Retinal pigment epithelial cell (primary cell): ENCODE data around the gene BST2.
"Not testable (repeated sequence)": the region's sequence is repeated elsewhere in the genome, so short reads cannot be mapped to it uniquely, and the experiment has no call there.

ENCODE experiments used
- DNase-seq: peaks from one replicate; pipeline ENCODE4 v3.0.0-alpha.2; 2010; ENCODE audit warnings: low read depth
- H3K4me3 ChIP-seq: 2 replicates; pipeline ENCODE4 v1.5.1; 2011; ENCODE audit warnings: mild to moderate bottlenecking, low read length, control low read depth, moderate library complexity
- CTCF ChIP-seq: conservative IDR thresholded peaks from 2 replicates; pipeline ENCODE4 v1.5.1; 2011; ENCODE audit warnings: low read depth, low read length, control low read depth, inconsistent platforms

Gene BST2

GRCh38 chr19:17376935-17377600 is 28.4 kb downstream of the BST2 start, which contains the start of gene PLVAP:
Gene PLVAP (minus strand): TSS chr19:17377342. CDS start chr19:17377288, 54 bp downstream.
- H3K4me3 ChIP-seq: no peak within 1 kb of the TSS
- DNase-seq: no peak
- TF ChIP-seq CTCF: no peak

GRCh38 chr19:17370026-17370587 is 35.3 kb downstream of the BST2 start:
- TF ChIP-seq CTCF: no peak
- DNase-seq: no peak
- no peak overlapping the region for H3K4me3 ChIP-seq

- no peak overlapping the region for H3K4me3 ChIP-seq
- no peak for TF ChIP-seq CTCF
- DNase-seq: no peak
Observed at GRCh38 chr19:17365361-17365760, 40.1 kb downstream of the BST2 start.

- H3K4me3 ChIP-seq, DNase-seq: not testable (repeated sequence)
Observed at GRCh38 chr19:17363852-17364605, 41.4 kb downstream of the BST2 start.

GRCh38 chr19:17359905-17360800 is 45.3 kb downstream of the BST2 start:
- TF ChIP-seq CTCF: no peak
- no peak overlapping the region for H3K4me3 ChIP-seq
- DNase-seq: no peak

- no peak for TF ChIP-seq CTCF
- DNase-seq: no peak
- no peak overlapping the region for H3K4me3 ChIP-seq
Observed at GRCh38 chr19:17358395-17358794, 47.0 kb downstream of the BST2 start.

- TF ChIP-seq CTCF: no peak
Observed at GRCh38 chr19:17357724-17358123, 47.7 kb downstream of the BST2 start.

More at GRCh38 chr19:17357724-17358123, 47.7 kb downstream of the BST2 start:
- no peak overlapping the region for H3K4me3 ChIP-seq
- no peak for DNase-seq
